Activated CD4-positive, alpha-beta T cell treated with anti-CD3 and anti-CD28 coated beads, Interleukin-2, amount 10 ng/mL, durations not matched to agents 24 days and 14 days (primary cell): ENCODE results near the gene DENND5B. TPM values are rescaled to one million over a fixed set of nuclear protein-coding genes. Genes with fewer than 3 reads are reported as not detected.

ENCODE experiments used
- DNase-seq: peaks from one replicate; pipeline ENCODE4 v3.0.0; 2022
- H3K27ac Mint-ChIP-seq: one replicate; pipeline ENCODE4 v1.8.0; 2022; ENCODE audit warnings: mild to moderate bottlenecking, mixed read lengths
- H3K27me3 Mint-ChIP-seq: one replicate; pipeline ENCODE4 v1.8.0; 2022; ENCODE audit warnings: mixed read lengths
- H3K36me3 Mint-ChIP-seq: one replicate; pipeline ENCODE4 v1.8.0; 2022; ENCODE audit warnings: low read depth, mild to moderate bottlenecking, mixed read lengths
- H3K4me1 Mint-ChIP-seq: one replicate; pipeline ENCODE4 v1.8.0; 2021; ENCODE audit warnings: mixed read lengths
- H3K4me3 Mint-ChIP-seq: one replicate; pipeline ENCODE4 v1.8.0; 2022; ENCODE audit warnings: mild to moderate bottlenecking, moderate library complexity, mixed read lengths
- H3K9me3 Mint-ChIP-seq: one replicate; pipeline ENCODE4 v1.8.0; 2021; ENCODE audit warnings: mixed read lengths
- intact Hi-C: fragments of 100-400 bp; cut with micrococcal nuclease; formaldehyde crosslinking; loops from one replicate; pipeline ENCODE4 v1.15.1; 2023
- total RNA-seq: library from RNA; stranded (reverse); gene quantifications from 2 replicates; pipeline ENCODE4 v1.2.3, GENCODE V29; 2022

The DENND5B gene
- total RNA-seq, 1 donor from 2014 or later, result not detected

GRCh38 chr12:31343139-31343538 is 247.8 kb downstream of the DENND5B start:
- intact Hi-C loops, result no loop called here
- Mint-ChIP-seq H3K36me3 (no peaks in the 10 kb centered on the region), H3K27ac (no peak overlapping the region), H3K4me1 (no peaks in the 10 kb centered on the region), H3K9me3 (no peaks in the 10 kb centered on the region), H3K27me3 (no peaks in the 10 kb centered on the region), H3K4me3 (no peak overlapping the region)
- no peak for DNase-seq

- intact Hi-C loops, result no loop called here
- DNase-seq, result no peak
- H3K9me3 Mint-ChIP-seq, result no peaks in the 10 kb centered on the region
- no peak overlapping the region for H3K27ac Mint-ChIP-seq
- no peaks in the 10 kb centered on the region for H3K4me1 Mint-ChIP-seq
- no peak overlapping the region for H3K4me3 Mint-ChIP-seq
- H3K36me3 Mint-ChIP-seq, result no peaks in the 10 kb centered on the region
- no peaks in the 10 kb centered on the region for H3K27me3 Mint-ChIP-seq
These were observed 248.7 kb downstream of the DENND5B start for GRCh38 chr12:31342286-31342685.

DNA sequence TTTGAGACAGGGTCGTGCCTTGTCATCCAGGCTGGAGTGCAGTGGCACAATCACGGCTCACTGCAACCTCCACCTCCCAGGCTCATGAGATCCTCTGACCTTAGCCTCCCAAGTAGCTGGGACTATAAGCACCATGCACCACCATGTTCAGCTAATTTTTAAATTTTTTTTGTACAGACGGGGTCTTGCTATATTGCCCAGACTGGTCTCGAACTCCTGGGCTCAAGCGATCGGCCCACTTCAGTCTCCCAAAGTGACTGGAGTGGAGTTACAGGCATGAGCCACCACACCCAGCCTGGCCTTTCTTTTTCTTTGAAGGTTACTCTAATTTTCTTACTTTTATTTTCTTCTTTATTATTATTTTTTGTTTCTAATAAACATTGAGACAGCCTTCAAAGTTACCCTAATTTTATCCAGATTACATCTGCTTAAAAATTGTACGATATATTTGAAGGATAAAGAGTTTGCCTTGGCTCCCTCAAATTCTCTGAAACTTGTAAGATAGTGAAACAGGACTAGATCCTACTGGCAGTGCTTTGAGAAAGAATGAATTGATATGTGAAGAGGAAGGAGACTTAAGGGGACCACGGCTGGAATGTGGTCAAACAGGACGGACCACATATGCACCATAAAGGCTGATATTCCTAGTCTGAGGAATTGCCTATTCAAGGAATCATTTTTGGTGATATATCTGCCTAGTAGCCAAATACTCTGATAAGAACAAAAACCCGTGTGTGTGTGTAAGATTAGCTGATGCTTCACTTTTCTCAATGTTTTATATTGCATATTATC is 250.9 kb downstream of the DENND5B start:
- DNase-seq, result no peak
- intact Hi-C loops, result no loop called here
- no peak overlapping the region for H3K4me3 Mint-ChIP-seq
- no peaks in the 10 kb centered on the region for H3K4me1 Mint-ChIP-seq
- H3K9me3 Mint-ChIP-seq, result no peaks in the 10 kb centered on the region
- no peak overlapping the region for H3K27ac Mint-ChIP-seq
- no peaks in the 10 kb centered on the region for H3K27me3 Mint-ChIP-seq
- no peaks in the 10 kb centered on the region for H3K36me3 Mint-ChIP-seq

GRCh38 chr12:31337952-31338351 is 253.0 kb downstream of the DENND5B start:
- peaks cover 5% of the 10 kb centered on the region for H3K27me3 Mint-ChIP-seq
- H3K4me3 Mint-ChIP-seq, result no peak overlapping the region

More at GRCh38 chr12:31337952-31338351, 253.0 kb downstream of the DENND5B start:
- Mint-ChIP-seq H3K36me3 (no peaks in the 10 kb centered on the region), H3K4me1 (no peaks in the 10 kb centered on the region), H3K27ac (no peak overlapping the region), H3K9me3 (no peaks in the 10 kb centered on the region)
- DNase-seq, result no peak
- intact Hi-C loops, result no loop called here

Other genes starting within 250 kb of the DENND5B start
- gene ETFBKMT, start 68.6 kb upstream of the DENND5B start, total RNA-seq, result 0.52 and 0.84 TPM in 2 replicates
- gene AMN1, start 137.9 kb upstream of the DENND5B start, total RNA-seq, result 2.3 and 2.4 TPM in 2 replicates